NB4 (cell line): ENCODE measurements around the gene MIEF2.

ENCODE experiments used
- DNase-seq: peaks from one replicate; pipeline ENCODE4 v3.0.0; 2010; ENCODE audit warnings: low read depth
- H3K4me3 ChIP-seq: one replicate; pipeline ENCODE4 v1.5.1; 2011; ENCODE audit warnings: mild to moderate bottlenecking, low read depth, low read length, moderate library complexity
- CTCF ChIP-seq: IDR thresholded peaks from one replicate; pipeline ENCODE4 v1.5.1; 2012; ENCODE audit warnings: low read depth, low read length
- MAX ChIP-seq: IDR thresholded peaks from 2 replicates; pipeline ENCODE4 v1.6.1; 2011; ENCODE audit warnings: low read depth, low read length
- MYC ChIP-seq: IDR thresholded peaks from 2 replicates; pipeline ENCODE4 v1.6.1; 2011; ENCODE audit warnings: low read depth, low read length
- POLR2A ChIP-seq: IDR thresholded peaks from 2 replicates; pipeline ENCODE4 v1.6.1; 2011; ENCODE audit warnings: mild to moderate bottlenecking; ENCODE audit not compliant: insufficient read length; ENCODE audit errors: extremely low read depth

Gene MIEF2

GRCh38 chr17:18248300-18248731, 12.1 kb upstream of the MIEF2 start:
- peak; percentile 82 for DNase-seq
- TF ChIP-seq MYC: no peak
- peak; percentile 74 for TF ChIP-seq CTCF
- no peak overlapping the region for H3K4me3 ChIP-seq

GRCh38 chr17:18248811-18249210, 11.7 kb upstream of the MIEF2 start:
- no peak for TF ChIP-seq MAX
- no peak for TF ChIP-seq CTCF
- H3K4me3 ChIP-seq: no peak overlapping the region
- DNase-seq: no peak

- H3K4me3 ChIP-seq: no peak overlapping the region
- DNase-seq: no peak
- no peak for TF ChIP-seq POLR2A
- no peak for TF ChIP-seq MAX
- TF ChIP-seq MYC: no peak
- TF ChIP-seq CTCF: no peak
Observed at GRCh38 chr17:18250259-18250658, 10.2 kb upstream of the MIEF2 start.

GRCh38 chr17:18250708-18251107, 9.8 kb upstream of the MIEF2 start:
- H3K4me3 ChIP-seq: no peak overlapping the region
- no peak for TF ChIP-seq MAX
- no peak for TF ChIP-seq POLR2A
- no peak for TF ChIP-seq MYC
- no peak for TF ChIP-seq CTCF
- no peak for DNase-seq

GRCh38 chr17:18251204-18251603, 9.3 kb upstream of the MIEF2 start:
- no peak overlapping the region for H3K4me3 ChIP-seq
- TF ChIP-seq CTCF (no peak), POLR2A (no peak), MAX (no peak), MYC (no peak)
- no peak for DNase-seq

GRCh38 chr17:18252160-18252559, 8.3 kb upstream of the MIEF2 start:
- TF ChIP-seq MYC (no peak), POLR2A (no peak), MAX (no peak), CTCF (no peak)

More at GRCh38 chr17:18252160-18252559, 8.3 kb upstream of the MIEF2 start:
- H3K4me3 ChIP-seq: no peak overlapping the region
- DNase-seq: no peak
